Activated CD8-positive, alpha-beta memory T cell treated with anti-CD3 and anti-CD28 coated beads for 48 hours (primary cell): ENCODE data around the gene BRD1.
A peak's percentile ranks its signal among the peaks of the same experiment; 100 is the strongest.
"Not testable (repeated sequence)": the region's sequence is repeated elsewhere in the genome, so short reads cannot be mapped to it uniquely, and the experiment has no call there.

ENCODE experiments used
- DNase-seq, 3 experiments: peaks; one replicate each; pipeline ENCODE4 v3.0.0-alpha.2; 2020; ENCODE audit warnings: low read depth in 2 of 3, low spot score in 2 of 3

BRD1 gene

GRCh38 chr22:49853981-49854831, 26.5 kb upstream of the BRD1 start:
- DNase-seq = peak in 1 of 3 experiments; percentile 13

DNA sequence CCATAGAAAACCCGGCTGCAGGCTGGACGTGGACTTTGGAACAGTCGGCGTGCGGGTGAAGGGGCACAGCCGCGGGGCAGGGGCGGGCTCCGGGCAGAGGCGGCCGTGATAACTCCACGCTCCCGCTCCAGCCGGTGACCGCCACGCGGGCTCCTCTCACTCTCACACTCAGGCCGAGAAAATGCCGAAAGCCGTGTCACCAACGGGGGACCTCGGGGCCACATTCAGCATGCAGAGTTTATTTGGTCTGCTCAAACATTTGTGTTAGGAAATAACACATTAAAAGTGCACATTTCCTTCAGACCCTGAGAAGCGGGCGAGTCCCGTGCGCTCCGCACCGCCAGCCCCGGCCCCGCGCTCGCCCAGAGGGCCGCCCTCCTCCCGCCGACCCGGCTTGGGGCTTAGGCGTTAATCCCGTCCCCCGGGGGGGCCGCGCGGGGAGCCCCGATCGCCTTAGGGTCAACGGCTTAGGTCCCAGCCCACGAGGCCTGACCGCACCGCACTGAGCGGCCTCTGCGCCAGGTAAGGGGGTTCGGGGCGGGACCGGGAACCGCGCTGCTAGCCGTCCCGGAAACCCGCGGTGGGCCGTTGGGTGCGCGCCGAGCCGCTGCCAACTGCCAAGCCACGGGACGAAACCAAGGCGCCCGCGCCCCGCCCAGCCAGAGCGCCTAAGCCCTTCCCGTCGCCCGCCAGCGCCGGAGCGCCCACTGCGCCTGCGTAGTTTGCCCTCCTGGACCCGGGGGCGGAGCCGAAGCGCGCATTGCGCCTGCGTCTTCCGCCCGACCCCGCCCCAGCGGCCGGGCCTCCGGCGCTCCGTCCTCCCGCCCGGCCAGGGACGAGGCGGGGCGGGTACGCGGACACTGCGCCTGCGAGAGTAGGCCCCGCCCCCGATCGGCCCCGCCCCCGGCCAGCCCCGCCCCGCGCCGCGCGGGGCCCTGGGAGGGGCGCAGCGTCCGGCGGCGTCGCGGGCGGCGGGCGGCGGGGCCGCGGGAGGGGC, 25.5 kb upstream of the BRD1 start, which contains the start of gene ZBED4:
ZBED4 (plus strand) TSS at position 947 of the 997 bp plus-strand sequence. CDS start 29,819 bp downstream, outside the sequence.
- DNase-seq = peak; percentile 95 to 99 (median 95)

DNA sequence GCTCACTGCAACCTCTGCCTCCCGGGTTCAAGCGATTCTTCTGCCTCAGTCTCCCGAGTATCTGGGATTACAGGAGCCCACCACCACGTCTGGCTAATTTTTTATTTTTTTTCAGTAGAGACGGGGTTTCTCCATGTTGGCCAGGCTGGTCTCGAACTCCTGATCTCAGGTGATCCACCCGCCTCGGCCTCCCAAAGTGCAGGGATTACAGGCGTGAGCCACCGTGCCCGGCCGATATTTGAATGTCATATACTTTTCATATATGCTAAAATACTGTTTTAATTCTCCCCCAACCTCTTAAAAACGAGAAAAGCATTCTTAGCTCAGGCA, 24.9 kb upstream of the BRD1 start:
- DNase-seq = not testable (repeated sequence)

DNA sequence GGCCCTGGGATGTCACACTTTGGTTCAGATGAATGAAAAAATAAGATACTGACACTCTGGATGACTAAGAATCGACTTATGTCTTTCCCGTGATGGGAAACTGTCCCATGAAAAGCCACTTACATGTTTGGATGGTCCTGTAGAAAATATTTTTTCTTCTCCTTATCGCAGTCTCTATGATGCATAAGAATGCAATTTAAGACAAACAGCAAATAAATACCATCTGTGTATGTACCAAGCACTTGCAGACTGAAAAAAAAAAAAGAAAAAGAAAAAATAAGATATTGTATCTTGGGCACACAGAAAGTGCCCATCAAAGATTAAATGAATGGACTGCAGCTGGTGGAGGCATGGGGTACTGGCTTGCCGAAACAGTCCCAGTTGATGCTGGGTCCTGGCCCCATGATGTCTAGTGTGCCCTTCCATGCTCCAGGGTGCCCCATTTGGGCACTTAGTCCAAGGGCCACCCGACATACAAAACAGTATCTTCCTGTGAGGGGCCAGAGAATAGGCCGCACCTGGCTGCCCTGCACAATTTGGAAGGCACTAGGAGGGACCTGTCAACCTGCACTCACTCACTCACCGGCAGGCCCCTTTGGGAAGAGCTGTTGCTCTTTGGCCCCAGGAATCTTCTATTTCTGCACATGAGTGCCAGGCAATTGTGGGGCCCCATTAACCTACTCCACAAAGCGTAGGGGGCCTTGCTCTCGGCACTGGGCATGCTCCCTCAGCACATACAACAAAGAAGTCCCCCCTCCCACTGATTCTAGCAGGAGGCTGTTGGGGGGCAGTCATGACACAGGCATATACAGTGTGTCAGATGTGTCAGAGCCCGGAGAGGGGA, 23.5 kb upstream of the BRD1 start:
- DNase-seq = no peak

- no peak for DNase-seq
Measured at GRCh38 chr22:49850021-49850911, 22.6 kb upstream of the BRD1 start.

GRCh38 chr22:49849161-49850020, 21.7 kb upstream of the BRD1 start:
- DNase-seq = no peak

DNA sequence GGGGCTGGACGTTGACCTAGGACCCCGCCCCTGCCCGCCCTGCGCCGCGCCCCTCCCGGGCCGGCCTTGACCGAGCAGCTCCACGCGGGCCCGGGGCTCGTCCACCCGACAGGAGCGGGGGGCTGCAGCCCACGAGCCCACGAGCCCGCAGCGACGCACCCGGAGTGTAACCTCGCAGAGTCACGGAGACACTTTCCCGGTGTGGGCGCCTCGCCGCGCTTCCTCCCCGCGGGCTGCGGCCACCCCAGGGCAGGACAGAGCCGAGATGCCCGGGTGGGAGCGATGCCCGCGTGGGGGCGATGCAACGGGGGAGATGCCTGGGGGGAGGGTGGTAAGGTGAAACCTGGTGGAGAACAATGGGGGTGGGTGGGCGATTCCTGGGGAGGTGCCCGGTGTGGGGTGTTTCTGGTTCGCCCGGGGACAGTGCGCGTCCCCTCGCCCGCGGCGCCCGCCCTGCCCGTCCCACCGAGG, 21.1 kb upstream of the BRD1 start:
- DNase-seq = no peak

- DNase-seq = no peak
Measured at GRCh38 chr22:49847751-49848689, 20.3 kb upstream of the BRD1 start.

DNA sequence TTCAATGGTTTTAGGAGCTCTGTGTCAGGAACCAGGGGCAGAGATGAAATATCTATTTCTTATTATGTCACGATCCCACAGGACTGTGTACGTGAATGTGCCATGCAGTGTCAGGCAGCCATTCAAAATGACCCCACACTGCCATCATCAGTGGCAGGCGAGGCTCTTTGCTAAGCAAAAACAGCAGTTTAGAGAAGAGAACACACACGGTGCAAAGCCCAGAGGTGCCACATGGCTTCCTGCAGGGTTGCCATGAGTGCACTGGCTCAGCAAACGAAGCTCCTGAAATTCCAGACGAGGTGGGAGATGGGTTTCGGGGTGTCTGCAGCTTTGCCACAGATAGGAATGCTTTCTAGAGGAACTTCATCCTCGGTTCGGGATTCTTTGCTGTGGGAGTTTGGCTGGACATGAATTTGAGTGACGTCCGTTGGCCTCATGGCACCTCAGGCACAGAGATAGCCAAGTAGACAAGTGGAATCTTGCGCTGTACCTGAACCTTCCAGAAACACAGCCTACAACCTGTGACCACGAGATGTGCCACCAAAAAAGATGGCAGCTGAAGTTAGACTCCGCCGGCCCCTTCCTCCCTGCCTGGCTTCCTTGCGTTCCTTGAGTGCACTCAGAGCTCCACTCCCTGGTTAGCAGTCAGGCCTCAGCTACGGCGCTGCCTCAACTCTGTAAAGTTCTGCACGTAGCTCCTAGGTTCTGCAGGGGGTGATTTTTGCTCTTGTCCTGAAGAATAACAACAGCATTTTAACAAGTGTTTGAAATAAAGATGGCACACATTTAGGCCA, 18.2 kb upstream of the BRD1 start:
- DNase-seq = no peak

GRCh38 chr22:49845241-49845640, 17.6 kb upstream of the BRD1 start:
- DNase-seq = no peak

DNA sequence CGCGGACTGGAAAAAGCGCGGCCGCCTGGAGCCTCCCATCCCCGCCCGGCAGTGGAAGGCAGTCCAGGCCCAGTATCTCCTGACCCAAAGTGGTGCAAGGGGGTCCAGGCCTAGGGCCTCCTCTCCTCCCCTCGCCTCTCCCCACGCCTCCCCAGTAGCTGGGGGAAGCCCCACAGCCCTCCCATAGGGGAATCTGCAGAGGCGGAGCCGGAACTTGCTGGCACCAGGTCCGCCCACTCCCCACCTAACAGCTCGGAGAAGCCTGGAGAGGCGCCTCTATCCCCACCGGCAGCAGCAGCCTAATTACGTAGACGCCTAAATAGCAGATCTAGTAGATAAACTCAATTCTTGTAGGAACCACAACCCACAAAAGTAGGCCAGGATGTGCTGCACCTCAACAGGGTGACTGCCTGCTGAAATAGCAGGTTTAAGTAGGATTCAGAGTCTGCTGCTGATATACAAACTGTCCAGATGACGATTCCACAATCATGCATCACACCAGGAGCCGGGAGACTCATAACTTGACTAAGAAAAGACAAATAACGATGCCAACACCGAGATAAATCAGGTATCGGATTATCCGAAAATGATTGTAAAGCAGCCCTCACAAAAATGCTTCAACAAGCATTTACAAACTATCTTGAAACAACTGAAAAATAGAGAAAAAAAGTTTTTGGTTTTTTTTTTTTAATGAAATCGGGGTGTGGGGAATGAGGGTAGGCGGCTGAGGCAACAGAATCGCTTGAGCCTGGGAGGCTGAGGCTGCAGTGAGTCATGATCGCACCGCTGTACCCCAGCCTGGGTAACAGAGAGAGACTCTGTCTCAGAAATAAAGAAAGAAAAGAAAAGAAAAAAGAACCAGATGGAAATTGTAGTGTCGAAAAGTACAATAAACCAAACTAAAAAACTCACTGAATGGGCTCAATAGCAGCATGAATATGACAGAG, 11.4 kb upstream of the BRD1 start:
- peak; percentile 52 to 80 (median 55) for DNase-seq

GRCh38 chr22:49833340-49834007, 5.8 kb upstream of the BRD1 start:
- no peak for DNase-seq

GRCh38 chr22:49829044-49829853, 1.6 kb upstream of the BRD1 start:
- no peak for DNase-seq

DNA sequence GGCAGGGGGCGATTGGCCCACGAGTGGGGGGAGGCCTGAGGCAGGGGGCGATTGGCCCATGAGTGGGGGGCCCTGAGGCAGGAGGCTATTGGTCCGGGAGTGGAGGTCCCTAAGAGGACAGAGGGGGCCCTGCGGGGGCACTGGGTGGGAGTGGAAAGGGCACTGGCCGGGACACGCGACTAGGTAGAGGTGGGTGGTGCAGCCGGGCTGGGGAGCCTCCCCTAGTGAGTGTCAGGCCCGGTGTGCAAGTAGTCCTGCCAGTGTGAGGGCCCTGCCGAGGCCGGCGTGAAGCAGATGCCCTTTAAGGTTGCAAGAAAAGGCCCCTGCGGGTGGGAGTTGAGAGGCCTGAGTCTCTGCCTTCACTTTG, 909 bp upstream of the BRD1 start:
- no peak for DNase-seq
